ENCODE measurements around the gene RAB31. TPM values are rescaled to one million over a fixed set of nuclear protein-coding genes. Genes with fewer than 3 reads are reported as not detected.

Gene RAB31
- total RNA-seq, 1 donor from 2014 or later, result 47.7 TPM

GRCh38 chr18:9910071-9910470, 202.0 kb downstream of the RAB31 start:
- no peak for FAIRE-seq
- Histone ChIP-seq H3K4me3 (ENCODE audit: low read depth, low read length) (no peak overlapping the region), H3K36me3 (ENCODE audit: control insufficient read depth, insufficient read depth, low read length) (no peaks in the 10 kb centered on the region), H3K27me3 (ENCODE audit: control insufficient read depth, insufficient read depth, low read length) (no peaks in the 10 kb centered on the region)
- no peak for DNase-seq (ENCODE audit: low read depth)
- TF ChIP-seq, protein P1, sequence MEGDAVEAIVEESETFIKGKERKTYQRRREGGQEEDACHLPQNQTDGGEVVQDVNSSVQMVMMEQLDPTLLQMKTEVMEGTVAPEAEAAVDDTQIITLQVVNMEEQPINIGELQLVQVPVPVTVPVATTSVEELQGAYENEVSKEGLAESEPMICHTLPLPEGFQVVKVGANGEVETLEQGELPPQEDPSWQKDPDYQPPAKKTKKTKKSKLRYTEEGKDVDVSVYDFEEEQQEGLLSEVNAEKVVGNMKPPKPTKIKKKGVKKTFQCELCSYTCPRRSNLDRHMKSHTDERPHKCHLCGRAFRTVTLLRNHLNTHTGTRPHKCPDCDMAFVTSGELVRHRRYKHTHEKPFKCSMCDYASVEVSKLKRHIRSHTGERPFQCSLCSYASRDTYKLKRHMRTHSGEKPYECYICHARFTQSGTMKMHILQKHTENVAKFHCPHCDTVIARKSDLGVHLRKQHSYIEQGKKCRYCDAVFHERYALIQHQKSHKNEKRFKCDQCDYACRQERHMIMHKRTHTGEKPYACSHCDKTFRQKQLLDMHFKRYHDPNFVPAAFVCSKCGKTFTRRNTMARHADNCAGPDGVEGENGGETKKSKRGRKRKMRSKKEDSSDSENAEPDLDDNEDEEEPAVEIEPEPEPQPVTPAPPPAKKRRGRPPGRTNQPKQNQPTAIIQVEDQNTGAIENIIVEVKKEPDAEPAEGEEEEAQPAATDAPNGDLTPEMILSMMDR (IDR thresholded peaks at IDR 0.05; ENCODE audit: insufficient read depth, low read length, severe bottlenecking), result no peak

DNA sequence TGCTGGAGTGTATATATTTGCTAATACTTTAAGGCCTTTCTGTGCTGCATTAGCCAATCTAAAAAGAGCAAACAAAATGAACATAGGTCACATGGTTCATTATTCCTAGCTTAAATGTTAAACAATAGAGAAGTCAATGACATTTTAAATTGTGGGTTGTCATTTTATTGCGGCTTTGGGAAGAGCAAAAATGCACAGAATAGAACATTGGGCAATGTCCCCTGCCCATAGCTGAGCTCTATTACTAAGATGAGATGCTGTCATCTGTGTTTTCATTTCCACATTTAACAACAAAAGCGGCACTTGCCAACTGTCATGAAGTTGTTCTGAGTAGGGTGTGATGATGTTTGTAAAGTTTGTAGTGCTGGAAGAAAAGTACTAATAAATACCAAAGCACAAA, 202.6 kb downstream of the RAB31 start:
- DNase-seq (ENCODE audit: low read depth), result no peak
- FAIRE-seq, result no peak
- no peaks in the 10 kb centered on the region for H3K36me3 ChIP-seq (ENCODE audit: control insufficient read depth, insufficient read depth, low read length)
- TF ChIP-seq, protein P1 (IDR thresholded peaks at IDR 0.05; ENCODE audit: insufficient read depth, low read length, severe bottlenecking), result no peak
- H3K27me3 ChIP-seq (ENCODE audit: control insufficient read depth, insufficient read depth, low read length), result no peaks in the 10 kb centered on the region
- no peak overlapping the region for H3K4me3 ChIP-seq (ENCODE audit: low read depth, low read length)

GRCh38 chr18:9911226-9911625, 203.1 kb downstream of the RAB31 start:
- Histone ChIP-seq H3K36me3 (ENCODE audit: control insufficient read depth, insufficient read depth, low read length) (no peaks in the 10 kb centered on the region), H3K27me3 (ENCODE audit: control insufficient read depth, insufficient read depth, low read length) (no peaks in the 10 kb centered on the region), H3K4me3 (ENCODE audit: low read depth, low read length) (no peak overlapping the region)
- TF ChIP-seq, protein P1 (IDR thresholded peaks at IDR 0.05; ENCODE audit: insufficient read depth, low read length, severe bottlenecking), result no peak
- no peak for FAIRE-seq
- no peak for DNase-seq (ENCODE audit: low read depth)

Other genes with a start within 250 kb of the RAB31 start
- 63.7 and 76.4 TPM in 2 replicates for gene RALBP1, start 232.8 kb upstream of the RAB31 start, total RNA-seq
- gene PPP4R1, start 93.7 kb upstream of the RAB31 start, total RNA-seq, result 187 and 199 TPM in 2 replicates
- under 0.01 TPM in 1 of 2 replicates, not detected in the other for gene TXNDC2, start 177.7 kb downstream of the RAB31 start, total RNA-seq
- 270 and 356 TPM in 2 replicates for gene VAPA, start 205.7 kb downstream of the RAB31 start, total RNA-seq